ENCODE data around the gene TIMP4. TPM values are rescaled to one million over a fixed set of nuclear protein-coding genes. Genes with fewer than 3 reads are reported as not detected.

TIMP4 gene
- total RNA-seq, 1 donor from 2014 or later, result 0.48 TPM

DNA sequence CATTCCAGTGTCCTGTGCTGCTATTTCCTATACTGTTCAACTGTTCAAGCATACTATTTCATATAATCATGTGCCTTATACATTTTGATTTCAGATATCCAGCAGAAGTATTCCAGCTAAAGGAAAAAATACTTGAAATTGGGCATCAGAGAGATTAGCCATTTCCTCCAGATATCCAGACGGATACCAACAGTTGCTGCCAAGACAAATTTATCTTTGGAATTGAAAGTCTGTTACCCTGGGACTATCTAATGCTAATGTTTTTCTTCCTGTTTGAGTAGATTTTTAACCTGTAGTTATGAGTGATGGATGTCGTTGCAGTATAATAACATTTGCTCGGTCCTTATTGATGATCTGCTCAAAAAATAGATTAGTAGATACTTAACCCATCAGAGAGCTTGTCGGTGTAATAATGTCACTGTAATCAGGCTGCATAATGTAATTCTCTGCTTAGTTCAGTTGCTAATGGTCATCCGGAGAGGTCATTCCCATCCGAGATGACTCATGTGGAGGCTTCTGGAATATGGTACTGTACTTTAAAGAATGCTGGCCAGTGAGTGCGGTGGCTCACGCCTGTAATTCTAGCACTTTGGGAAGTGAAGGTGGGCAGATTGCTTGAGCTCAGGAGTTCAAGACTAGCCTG lies 51.5 kb downstream of the TIMP4 start:
- H3K27me3 Mint-ChIP-seq, result no peaks in the 10 kb centered on the region
- H3K9me3 Mint-ChIP-seq, result no peaks in the 10 kb centered on the region

More for the DNA sequence above, 51.5 kb downstream of the TIMP4 start:
- Mint-ChIP-seq H3K36me3 (no peaks in the 10 kb centered on the region), H3K27ac (no peak overlapping the region), H3K4me3 (no peak overlapping the region), H3K4me1 (ENCODE audit: unreplicated experiment) (no peaks in the 10 kb centered on the region)
- DNase-seq (ENCODE audit: extremely low spot score, unreplicated experiment), result no peak
- TF ChIP-seq, protein P1, sequence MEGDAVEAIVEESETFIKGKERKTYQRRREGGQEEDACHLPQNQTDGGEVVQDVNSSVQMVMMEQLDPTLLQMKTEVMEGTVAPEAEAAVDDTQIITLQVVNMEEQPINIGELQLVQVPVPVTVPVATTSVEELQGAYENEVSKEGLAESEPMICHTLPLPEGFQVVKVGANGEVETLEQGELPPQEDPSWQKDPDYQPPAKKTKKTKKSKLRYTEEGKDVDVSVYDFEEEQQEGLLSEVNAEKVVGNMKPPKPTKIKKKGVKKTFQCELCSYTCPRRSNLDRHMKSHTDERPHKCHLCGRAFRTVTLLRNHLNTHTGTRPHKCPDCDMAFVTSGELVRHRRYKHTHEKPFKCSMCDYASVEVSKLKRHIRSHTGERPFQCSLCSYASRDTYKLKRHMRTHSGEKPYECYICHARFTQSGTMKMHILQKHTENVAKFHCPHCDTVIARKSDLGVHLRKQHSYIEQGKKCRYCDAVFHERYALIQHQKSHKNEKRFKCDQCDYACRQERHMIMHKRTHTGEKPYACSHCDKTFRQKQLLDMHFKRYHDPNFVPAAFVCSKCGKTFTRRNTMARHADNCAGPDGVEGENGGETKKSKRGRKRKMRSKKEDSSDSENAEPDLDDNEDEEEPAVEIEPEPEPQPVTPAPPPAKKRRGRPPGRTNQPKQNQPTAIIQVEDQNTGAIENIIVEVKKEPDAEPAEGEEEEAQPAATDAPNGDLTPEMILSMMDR (conservative IDR thresholded peaks at IDR 0.05), result no peak

Other genes starting within 250 kb of the TIMP4 start
- gene SYN2, start 154.5 kb downstream of the TIMP4 start, total RNA-seq (ENCODE audit: low replicate concordance), result 0.62 and 1.2 TPM in 2 replicates
- gene PPARG, start 130.2 kb upstream of the TIMP4 start, total RNA-seq (ENCODE audit: low replicate concordance), result 21.5 and 28.8 TPM in 2 replicates

Measured in type B pancreatic cell (in vitro differentiated cells).